Right lobe of liver (tissue), 6 donors: Measurements from ENCODE around the gene STK11. TPM values are rescaled to one million over a fixed set of nuclear protein-coding genes. Genes with fewer than 3 reads are reported as not detected.

Source experiments
- ATAC-seq, 4 donors: fragments of 200-7000 bp; cut with Tn5 transposase; one replicate each; pipeline ENCODE4 v1.9.1; 2020; ENCODE audit warnings: mild to moderate bottlenecking in 4 of 4, moderate library complexity in 4 of 4
- DNase-seq, 3 donors: peaks; one replicate each; pipeline ENCODE4 v3.0.0-alpha.2; 2020
- H3K27ac ChIP-seq, 3 donors: fragments of 200-600 bp; one replicate each; pipeline ENCODE4 v1.8.0; 2022
- H3K27me3 ChIP-seq, 2 donors: fragments of 200-600 bp; one replicate each; pipeline ENCODE4 v1.8.0; 2022
- H3K36me3 ChIP-seq, 4 donors: fragments of 200-600 bp; sonication (generic) in 1 of 4; one replicate each; pipeline versions ENCODE4 v1.5.1 to v1.8.0; 2017 to 2022; ENCODE audit warnings: control low read depth in 1 of 4
- H3K4me1 ChIP-seq, 4 donors: fragments of 200-600 bp; sonication (generic) in 1 of 4; one replicate each; pipeline versions ENCODE4 v1.5.1 to v1.8.0; 2017 to 2022; ENCODE audit warnings: control low read depth in 1 of 4
- H3K4me3 ChIP-seq, 3 donors: fragments of 200-600 bp; one replicate each; pipeline ENCODE4 v1.8.0; 2022
- H3K9me3 ChIP-seq, 4 donors: fragments of 200-600 bp; sonication (generic) in 1 of 4; one replicate each; pipeline versions ENCODE4 v1.5.1 to v1.8.0; 2017 to 2022; ENCODE audit warnings: control low read depth in 1 of 4
- CTCF ChIP-seq, 4 donors: fragments of 200-600 bp in 3 of 4; fragments of 450-650 bp in 1 of 4; IDR thresholded peaks; one replicate each; pipeline versions ENCODE4 v1.5.1 to v1.8.0; 2016 to 2022; ENCODE audit warnings: antibody characterized with exemption in 4 of 4, mild to moderate bottlenecking in 2 of 4
- POLR2A ChIP-seq: fragments of 450-650 bp; IDR thresholded peaks from one replicate; pipeline ENCODE4 v1.6.1; 2017; ENCODE audit warnings: antibody characterized with exemption, mild to moderate bottlenecking
- WGBS: methylation state at CpG from one replicate; pipeline ENCODE4 v1.1.6; 2018; ENCODE audit warnings: low coverage, low lambda C conversion rate; ENCODE audit not compliant: insufficient coverage; ENCODE audit errors: missing lambda C conversion rate; 5-methylcytosine and 5-hydroxymethylcytosine counted together
- intact Hi-C, 2 donors: fragments of 100-400 bp; cut with DNase I; formaldehyde crosslinking; loops; one replicate each; pipeline versions ENCODE4 v1.11.2 to v1.14.1; 2022
- total RNA-seq, 6 experiments: library from RNA; depleted of rRNA in 2 of 6; stranded (reverse); fragments of >200 nt in 2 of 6; fragmentation: NEBNext Ultra II Directional in 3 of 6; extraction: Animal tissue kit (Norgen Biotek cat#: 25700) in 3 of 6; gene quantifications; one replicate each; pipeline versions ENCODE4 v1.1.0 to v1.2.4, GENCODE V29; 2016 to 2023
- donor health status: DM: no; HTN: yes; CAD: no.
- donor health status: DM: no; HTN: no; CAD: no.
- donor health status: DM: no; HTN: no; CAD: no.
- donor health status: DM: no; HTN: yes; CAD: no.
- donor health status: DM: no; HTN: yes; CAD: no.

STK11 gene
- total RNA-seq, 6 experiments from 2014 or later, result 23.8 to 34.0 (median 29.5) TPM

DNA sequence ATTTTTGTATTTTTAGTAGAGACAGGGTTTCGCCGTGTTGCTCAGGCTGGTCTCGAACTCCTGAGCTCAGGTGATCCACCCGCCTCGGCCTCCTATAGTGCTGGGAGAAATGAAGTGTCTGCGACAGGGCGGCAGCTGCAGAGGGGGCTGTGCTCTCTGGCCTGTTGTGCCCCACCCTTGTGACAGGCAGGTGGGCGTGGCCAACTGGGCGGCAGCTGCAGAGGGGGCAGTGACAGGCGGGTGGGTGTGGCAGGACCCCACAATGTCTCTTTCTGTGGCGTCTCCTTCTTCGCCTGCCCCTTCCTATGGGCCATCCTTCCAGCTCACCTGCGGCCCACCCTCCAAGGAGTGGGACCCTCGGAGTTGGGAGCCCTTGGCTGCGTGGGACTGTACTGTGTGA is 11.8 kb downstream of the STK11 start:
- ATAC-seq (no peak), DNase-seq (no peak)
- no peak for TF ChIP-seq CTCF (IDR thresholded peaks at IDR 0.05)
- no peak overlapping the region for H3K27ac ChIP-seq
- peaks cover 0 to 29% (median 9%) of the 10 kb centered on the region in 4 donors for H3K4me1 ChIP-seq
- H3K9me3 ChIP-seq, result no peaks in the 10 kb centered on the region
- no peaks in the 10 kb centered on the region for H3K27me3 ChIP-seq
- peaks cover 0 to 20% (median 3%) of the 10 kb centered on the region in 4 donors for H3K36me3 ChIP-seq
- no peak overlapping the region for H3K4me3 ChIP-seq
- intact Hi-C loops, result no loop called here
- WGBS, result 85% methylated on average over 7 of the region's 15 CpGs

GRCh38 chr19:1218751-1219567 is 13.4 kb downstream of the STK11 start:
- no peak overlapping the region for H3K4me3 ChIP-seq
- ATAC-seq (no peak), DNase-seq (no peak)
- peaks cover 0 to 35% (median 11%) of the 10 kb centered on the region in 4 donors for H3K36me3 ChIP-seq
- intact Hi-C loops, result no loop called here
- H3K4me1 ChIP-seq, result peaks cover 0 to 22% (median 9%) of the 10 kb centered on the region in 4 donors
- H3K27me3 ChIP-seq, result no peaks in the 10 kb centered on the region
- 60% methylated on average over 2 of the region's 37 CpGs for WGBS
- H3K9me3 ChIP-seq, result no peaks in the 10 kb centered on the region
- H3K27ac ChIP-seq, result peak overlapping the region in 2 of 3 donors; percentile 13 to 47
- TF ChIP-seq POLR2A (no peak), CTCF (IDR thresholded peaks at IDR 0.05) (no peak)

GRCh38 chr19:1219786-1220476 is 14.4 kb downstream of the STK11 start:
- DNase-seq, result no peak
- no peak overlapping the region for H3K4me3 ChIP-seq
- H3K27ac ChIP-seq, result no peak overlapping the region
- H3K9me3 ChIP-seq, result no peaks in the 10 kb centered on the region
- TF ChIP-seq POLR2A (no peak), CTCF (IDR thresholded peaks at IDR 0.05) (no peak)
- peaks cover 0 to 35% (median 11%) of the 10 kb centered on the region in 4 donors for H3K36me3 ChIP-seq
- WGBS, result 100% methylated on average over 2 of the region's 19 CpGs
- peaks cover 0 to 13% (median 3%) of the 10 kb centered on the region in 4 donors for H3K4me1 ChIP-seq
- intact Hi-C loops, result no loop called here
- no peak for ATAC-seq
- no peaks in the 10 kb centered on the region for H3K27me3 ChIP-seq

GRCh38 chr19:1220477-1220930 is 14.9 kb downstream of the STK11 start:
- no peaks in the 10 kb centered on the region for H3K27me3 ChIP-seq
- H3K27ac ChIP-seq, result no peak overlapping the region
- TF ChIP-seq CTCF (IDR thresholded peaks at IDR 0.05), result no peak
- H3K9me3 ChIP-seq, result no peaks in the 10 kb centered on the region
- DNase-seq (no peak), ATAC-seq (no peak)
- no peak overlapping the region for H3K4me3 ChIP-seq
- H3K36me3 ChIP-seq, result peaks cover 0 to 35% (median 11%) of the 10 kb centered on the region in 4 donors
- H3K4me1 ChIP-seq, result peaks cover 0 to 7% (median under 1%) of the 10 kb centered on the region in 4 donors
- WGBS, result 90% methylated on average over 2 of the region's 33 CpGs
- intact Hi-C loops, result no loop called here
